HepG2 (cell line): Measurements from ENCODE around the gene DENND2D. TPM values are rescaled to one million over a fixed set of nuclear protein-coding genes. Genes with fewer than 3 reads are reported as not detected.
A peak's percentile ranks its signal among the peaks of the same experiment; 100 is the strongest.

Source experiments
- EEA1 ChIP-seq: sonication (generic); formaldehyde crosslinking; IDR thresholded peaks from 2 replicates; pipeline ENCODE4 v1.5.1; 2020; ENCODE audit warnings: mild to moderate bottlenecking, missing genetic modification reagents, borderline replicate concordance
- ETV5 ChIP-seq: IDR thresholded peaks from 2 replicates; pipeline ENCODE4 v1.6.1; 2018; ENCODE audit warnings: missing biosample characterization, missing genetic modification reagents, inconsistent platforms, borderline replicate concordance
- HNF4G ChIP-seq, 2 experiments: sonication (generic) in 1 of 2; formaldehyde crosslinking in 1 of 2; IDR thresholded peaks; 2 replicates each; pipeline versions ENCODE4 v1.4.0 to v1.6.1; 2011 to 2020; ENCODE audit warnings: borderline replicate concordance in 2 of 2, low read depth in 2 of 2, mild to moderate bottlenecking in 2 of 2, low read length in 1 of 2, missing genetic modification reagents in 1 of 2, moderate library complexity in 1 of 2
- HNRNPUL1 ChIP-seq: fragments of 200-400 bp; formaldehyde crosslinking; IDR thresholded peaks from 2 replicates; pipeline ENCODE4 v1.6.1; 2017; ENCODE audit warnings: low read depth, mild to moderate bottlenecking, low read length, moderate library complexity
- IRF1 ChIP-seq: sonication (generic); formaldehyde crosslinking; IDR thresholded peaks from 2 replicates; pipeline ENCODE4 v1.4.0; 2020; ENCODE audit warnings: low read depth, mild to moderate bottlenecking, missing genetic modification reagents
- KDM5A ChIP-seq: fragments of 200-600 bp; sonication (generic); IDR thresholded peaks from 2 replicates; pipeline ENCODE4 v1.7.0; 2018; ENCODE audit warnings: antibody characterized with exemption, mild to moderate bottlenecking, low read length, borderline replicate concordance
- MTA3 ChIP-seq: sonication (generic); formaldehyde crosslinking; IDR thresholded peaks from 2 replicates; pipeline ENCODE4 v1.4.0; 2020; ENCODE audit warnings: missing genetic modification reagents
- MYC ChIP-seq: sonication (generic); formaldehyde crosslinking; IDR thresholded peaks from 2 replicates; pipeline ENCODE4 v1.9.0; 2021; ENCODE audit warnings: missing genetic modification reagents, borderline replicate concordance
- PTBP1 ChIP-seq: fragments of 200-400 bp; formaldehyde crosslinking; IDR thresholded peaks from 2 replicates; pipeline ENCODE4 v1.6.1; 2018; ENCODE audit warnings: low read length, low read depth; ENCODE audit not compliant: poor library complexity, severe bottlenecking
- SAFB2 ChIP-seq: sonication (generic); formaldehyde crosslinking; IDR thresholded peaks from 2 replicates; pipeline ENCODE4 v1.5.1; 2020; ENCODE audit warnings: missing genetic modification reagents, low read depth, mild to moderate bottlenecking, borderline replicate concordance
- ZNF367 ChIP-seq: sonication (generic); formaldehyde crosslinking; IDR thresholded peaks from 2 replicates; pipeline ENCODE4 v1.4.0; 2020; ENCODE audit warnings: missing genetic modification reagents, borderline replicate concordance
- ZNF749 ChIP-seq: sonication (generic); formaldehyde crosslinking; IDR thresholded peaks from 2 replicates; pipeline ENCODE4 v1.8.0; 2022; ENCODE audit warnings: mild to moderate bottlenecking, missing genetic modification reagents, moderate library complexity, borderline replicate concordance
- polyA plus RNA-seq, 8 experiments: library from polyadenylated mRNA; depleted of rRNA in 3 of 8; stranded (reverse) in 7 of 8; unstranded in 1 of 8; fragments of >200 nt; fragmentation: Illumina TruSeq in 4 of 8; extraction: Trizol in 4 of 8; gene quantifications; 2 replicates each; pipeline versions ENCODE4 v1.2.1 to v1.2.3, GENCODE V29; 2011 to 2016; ENCODE audit warnings: low read depth in 4 of 8, missing spikeins in 1 of 8, mixed read lengths in 1 of 8; ENCODE audit not compliant: insufficient read depth in 1 of 8
- total RNA-seq, 5 experiments: library from RNA; depleted of rRNA; stranded (reverse); fragments of >200 nt; fragmentation: Illumina TruSeq; extraction: Trizol; gene quantifications; 2 replicates each; pipeline ENCODE4 v1.2.3, GENCODE V29; 2016; ENCODE audit warnings: low read depth in 1 of 5
- TF ChIP-seq, protein P1 (sequence below): IDR thresholded peaks from 2 replicates; pipeline ENCODE4 v1.6.1; 2012; ENCODE audit warnings: low read length, improper control_type of control experiment
- TF ChIP-seq, protein P2 (sequence below): sonication (generic); formaldehyde crosslinking; IDR thresholded peaks from 2 replicates; pipeline ENCODE4 v1.5.1; 2020; ENCODE audit warnings: missing genetic modification reagents, mild to moderate bottlenecking, borderline replicate concordance
- TF ChIP-seq, protein P3 (sequence below): sonication (generic); formaldehyde crosslinking; IDR thresholded peaks from 2 replicates; pipeline ENCODE4 v1.4.0; 2020; ENCODE audit warnings: missing genetic modification reagents
- TF ChIP-seq, protein P4 (sequence below): IDR thresholded peaks from 2 replicates; pipeline ENCODE4 v1.4.0; 2020; ENCODE audit warnings: mild to moderate bottlenecking, missing genetic modification reagents

Gene DENND2D
- total and polyA plus RNA-seq, 2 of the 13 experiments (the other 11 are each of a cell fraction or from before 2014, with no cell fraction given), result 0.04 TPM; not detected in 1

DNA sequence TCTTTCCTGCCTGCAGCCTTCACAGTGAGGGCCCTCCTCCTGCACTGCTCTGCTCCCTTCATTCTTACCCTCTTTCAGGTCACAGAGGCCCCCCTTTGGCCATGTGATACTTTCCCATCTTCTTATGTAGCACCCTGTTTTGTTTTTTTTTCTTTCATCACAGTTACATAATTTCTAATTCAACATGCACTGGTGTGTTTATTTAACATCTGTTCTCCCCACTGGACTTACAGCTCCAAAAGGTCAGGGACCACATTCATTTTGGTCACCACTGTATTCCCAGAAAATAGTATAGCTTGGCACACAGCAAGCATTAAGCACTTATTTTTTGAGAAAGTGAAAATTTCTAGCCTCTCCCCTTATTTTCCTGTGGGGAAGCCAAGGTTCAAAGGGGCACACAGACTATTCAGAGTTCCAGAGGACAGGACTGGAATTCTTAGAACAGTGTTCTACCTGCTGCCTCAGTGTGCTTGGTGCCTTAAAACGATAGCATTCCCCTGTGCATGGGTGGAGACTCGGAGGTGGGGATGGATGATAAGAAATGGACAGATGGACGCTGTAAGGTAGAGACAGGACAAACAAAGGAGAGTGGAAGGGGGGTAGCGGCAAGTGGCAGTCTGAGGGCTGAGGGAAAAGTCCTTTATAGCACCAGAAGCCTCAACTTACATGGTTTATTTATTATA lies 5.3 kb downstream of the DENND2D start (continued):
- TF ChIP-seq HNF4G (IDR thresholded peaks at IDR 0.05; ENCODE audit: borderline replicate concordance, low read depth, low read length) (no peak), HNF4G (CRISPR knock-in tag; IDR thresholded peaks at IDR 0.05; ENCODE audit: borderline replicate concordance, low read depth) (no peak), IRF1 (no peak), MTA3 (CRISPR knock-in tag) (no peak), MYC (CRISPR knock-in tag) (no peak), ETV5 (no peak), ZNF367 (CRISPR knock-in tag) (no peak), SAFB2 (CRISPR knock-in tag) (no peak), EEA1 (CRISPR knock-in tag) (no peak), ZNF749 (CRISPR knock-in tag) (no peak), HNRNPUL1 (no peak), PTBP1 (no peak), KDM5A (no peak)
- TF ChIP-seq, protein P1, sequence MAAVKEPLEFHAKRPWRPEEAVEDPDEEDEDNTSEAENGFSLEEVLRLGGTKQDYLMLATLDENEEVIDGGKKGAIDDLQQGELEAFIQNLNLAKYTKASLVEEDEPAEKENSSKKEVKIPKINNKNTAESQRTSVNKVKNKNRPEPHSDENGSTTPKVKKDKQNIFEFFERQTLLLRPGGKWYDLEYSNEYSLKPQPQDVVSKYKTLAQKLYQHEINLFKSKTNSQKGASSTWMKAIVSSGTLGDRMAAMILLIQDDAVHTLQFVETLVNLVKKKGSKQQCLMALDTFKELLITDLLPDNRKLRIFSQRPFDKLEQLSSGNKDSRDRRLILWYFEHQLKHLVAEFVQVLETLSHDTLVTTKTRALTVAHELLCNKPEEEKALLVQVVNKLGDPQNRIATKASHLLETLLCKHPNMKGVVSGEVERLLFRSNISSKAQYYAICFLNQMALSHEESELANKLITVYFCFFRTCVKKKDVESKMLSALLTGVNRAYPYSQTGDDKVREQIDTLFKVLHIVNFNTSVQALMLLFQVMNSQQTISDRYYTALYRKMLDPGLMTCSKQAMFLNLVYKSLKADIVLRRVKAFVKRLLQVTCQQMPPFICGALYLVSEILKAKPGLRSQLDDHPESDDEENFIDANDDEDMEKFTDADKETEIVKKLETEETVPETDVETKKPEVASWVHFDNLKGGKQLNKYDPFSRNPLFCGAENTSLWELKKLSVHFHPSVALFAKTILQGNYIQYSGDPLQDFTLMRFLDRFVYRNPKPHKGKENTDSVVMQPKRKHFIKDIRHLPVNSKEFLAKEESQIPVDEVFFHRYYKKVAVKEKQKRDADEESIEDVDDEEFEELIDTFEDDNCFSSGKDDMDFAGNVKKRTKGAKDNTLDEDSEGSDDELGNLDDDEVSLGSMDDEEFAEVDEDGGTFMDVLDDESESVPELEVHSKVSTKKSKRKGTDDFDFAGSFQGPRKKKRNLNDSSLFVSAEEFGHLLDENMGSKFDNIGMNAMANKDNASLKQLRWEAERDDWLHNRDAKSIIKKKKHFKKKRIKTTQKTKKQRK, result no peak
- TF ChIP-seq, protein P2, sequence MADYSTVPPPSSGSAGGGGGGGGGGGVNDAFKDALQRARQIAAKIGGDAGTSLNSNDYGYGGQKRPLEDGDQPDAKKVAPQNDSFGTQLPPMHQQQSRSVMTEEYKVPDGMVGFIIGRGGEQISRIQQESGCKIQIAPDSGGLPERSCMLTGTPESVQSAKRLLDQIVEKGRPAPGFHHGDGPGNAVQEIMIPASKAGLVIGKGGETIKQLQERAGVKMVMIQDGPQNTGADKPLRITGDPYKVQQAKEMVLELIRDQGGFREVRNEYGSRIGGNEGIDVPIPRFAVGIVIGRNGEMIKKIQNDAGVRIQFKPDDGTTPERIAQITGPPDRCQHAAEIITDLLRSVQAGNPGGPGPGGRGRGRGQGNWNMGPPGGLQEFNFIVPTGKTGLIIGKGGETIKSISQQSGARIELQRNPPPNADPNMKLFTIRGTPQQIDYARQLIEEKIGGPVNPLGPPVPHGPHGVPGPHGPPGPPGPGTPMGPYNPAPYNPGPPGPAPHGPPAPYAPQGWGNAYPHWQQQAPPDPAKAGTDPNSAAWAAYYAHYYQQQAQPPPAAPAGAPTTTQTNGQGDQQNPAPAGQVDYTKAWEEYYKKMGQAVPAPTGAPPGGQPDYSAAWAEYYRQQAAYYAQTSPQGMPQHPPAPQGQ (CRISPR knock-in tag), result no peak
- TF ChIP-seq, protein P3, sequence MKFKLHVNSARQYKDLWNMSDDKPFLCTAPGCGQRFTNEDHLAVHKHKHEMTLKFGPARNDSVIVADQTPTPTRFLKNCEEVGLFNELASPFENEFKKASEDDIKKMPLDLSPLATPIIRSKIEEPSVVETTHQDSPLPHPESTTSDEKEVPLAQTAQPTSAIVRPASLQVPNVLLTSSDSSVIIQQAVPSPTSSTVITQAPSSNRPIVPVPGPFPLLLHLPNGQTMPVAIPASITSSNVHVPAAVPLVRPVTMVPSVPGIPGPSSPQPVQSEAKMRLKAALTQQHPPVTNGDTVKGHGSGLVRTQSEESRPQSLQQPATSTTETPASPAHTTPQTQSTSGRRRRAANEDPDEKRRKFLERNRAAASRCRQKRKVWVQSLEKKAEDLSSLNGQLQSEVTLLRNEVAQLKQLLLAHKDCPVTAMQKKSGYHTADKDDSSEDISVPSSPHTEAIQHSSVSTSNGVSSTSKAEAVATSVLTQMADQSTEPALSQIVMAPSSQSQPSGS, result 0 out of 2 replicates have a peak, but pooled peaks have one; percentile 12
- TF ChIP-seq, protein P4, sequence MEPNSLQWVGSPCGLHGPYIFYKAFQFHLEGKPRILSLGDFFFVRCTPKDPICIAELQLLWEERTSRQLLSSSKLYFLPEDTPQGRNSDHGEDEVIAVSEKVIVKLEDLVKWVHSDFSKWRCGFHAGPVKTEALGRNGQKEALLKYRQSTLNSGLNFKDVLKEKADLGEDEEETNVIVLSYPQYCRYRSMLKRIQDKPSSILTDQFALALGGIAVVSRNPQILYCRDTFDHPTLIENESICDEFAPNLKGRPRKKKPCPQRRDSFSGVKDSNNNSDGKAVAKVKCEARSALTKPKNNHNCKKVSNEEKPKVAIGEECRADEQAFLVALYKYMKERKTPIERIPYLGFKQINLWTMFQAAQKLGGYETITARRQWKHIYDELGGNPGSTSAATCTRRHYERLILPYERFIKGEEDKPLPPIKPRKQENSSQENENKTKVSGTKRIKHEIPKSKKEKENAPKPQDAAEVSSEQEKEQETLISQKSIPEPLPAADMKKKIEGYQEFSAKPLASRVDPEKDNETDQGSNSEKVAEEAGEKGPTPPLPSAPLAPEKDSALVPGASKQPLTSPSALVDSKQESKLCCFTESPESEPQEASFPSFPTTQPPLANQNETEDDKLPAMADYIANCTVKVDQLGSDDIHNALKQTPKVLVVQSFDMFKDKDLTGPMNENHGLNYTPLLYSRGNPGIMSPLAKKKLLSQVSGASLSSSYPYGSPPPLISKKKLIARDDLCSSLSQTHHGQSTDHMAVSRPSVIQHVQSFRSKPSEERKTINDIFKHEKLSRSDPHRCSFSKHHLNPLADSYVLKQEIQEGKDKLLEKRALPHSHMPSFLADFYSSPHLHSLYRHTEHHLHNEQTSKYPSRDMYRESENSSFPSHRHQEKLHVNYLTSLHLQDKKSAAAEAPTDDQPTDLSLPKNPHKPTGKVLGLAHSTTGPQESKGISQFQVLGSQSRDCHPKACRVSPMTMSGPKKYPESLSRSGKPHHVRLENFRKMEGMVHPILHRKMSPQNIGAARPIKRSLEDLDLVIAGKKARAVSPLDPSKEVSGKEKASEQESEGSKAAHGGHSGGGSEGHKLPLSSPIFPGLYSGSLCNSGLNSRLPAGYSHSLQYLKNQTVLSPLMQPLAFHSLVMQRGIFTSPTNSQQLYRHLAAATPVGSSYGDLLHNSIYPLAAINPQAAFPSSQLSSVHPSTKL (CRISPR knock-in tag), result peak; percentile 65; the same call in 1 of the 2 replicates
